Measurements from ENCODE around the gene EN2. TPM values are rescaled to one million over a fixed set of nuclear protein-coding genes. Genes with fewer than 3 reads are reported as not detected.

EN2 gene
- total RNA-seq, 1 donor from 2014 or later: not detected

DNA sequence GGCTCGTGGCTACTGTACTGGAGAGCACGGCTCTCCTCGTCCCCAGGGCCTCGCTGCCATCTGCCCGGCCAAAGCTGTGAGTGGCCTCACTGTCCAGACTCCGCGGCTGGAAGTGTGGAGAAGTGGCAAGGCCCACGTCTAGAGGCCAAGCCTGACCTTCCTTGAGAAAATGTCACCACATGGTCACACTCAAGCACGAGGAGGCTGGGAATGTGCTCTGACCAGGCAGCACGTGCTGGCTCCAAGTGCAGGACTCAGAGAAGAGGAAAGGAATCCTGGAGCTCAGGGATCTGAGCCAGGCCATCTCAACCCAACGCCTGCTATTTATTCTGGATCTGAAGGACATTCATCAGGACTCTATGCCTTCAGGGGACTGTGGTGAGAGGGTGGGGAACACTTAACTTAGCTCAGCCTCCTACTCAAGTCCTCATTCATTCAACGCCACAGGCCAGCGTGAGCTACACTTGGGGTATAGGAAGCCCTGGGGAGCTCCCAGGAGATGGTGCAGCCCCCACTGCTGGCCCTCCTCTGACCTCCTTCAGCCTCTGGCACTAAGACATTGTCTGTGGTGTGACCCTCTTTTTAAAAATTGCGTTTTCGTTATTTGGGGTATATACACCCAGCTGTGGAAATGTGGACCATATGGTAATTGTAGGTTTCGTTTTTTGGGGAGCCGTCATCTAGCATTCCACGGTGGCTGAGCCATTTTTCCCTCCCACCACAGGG, 29.0 kb downstream of the EN2 start:
- DNase-seq: no peak

DNA sequence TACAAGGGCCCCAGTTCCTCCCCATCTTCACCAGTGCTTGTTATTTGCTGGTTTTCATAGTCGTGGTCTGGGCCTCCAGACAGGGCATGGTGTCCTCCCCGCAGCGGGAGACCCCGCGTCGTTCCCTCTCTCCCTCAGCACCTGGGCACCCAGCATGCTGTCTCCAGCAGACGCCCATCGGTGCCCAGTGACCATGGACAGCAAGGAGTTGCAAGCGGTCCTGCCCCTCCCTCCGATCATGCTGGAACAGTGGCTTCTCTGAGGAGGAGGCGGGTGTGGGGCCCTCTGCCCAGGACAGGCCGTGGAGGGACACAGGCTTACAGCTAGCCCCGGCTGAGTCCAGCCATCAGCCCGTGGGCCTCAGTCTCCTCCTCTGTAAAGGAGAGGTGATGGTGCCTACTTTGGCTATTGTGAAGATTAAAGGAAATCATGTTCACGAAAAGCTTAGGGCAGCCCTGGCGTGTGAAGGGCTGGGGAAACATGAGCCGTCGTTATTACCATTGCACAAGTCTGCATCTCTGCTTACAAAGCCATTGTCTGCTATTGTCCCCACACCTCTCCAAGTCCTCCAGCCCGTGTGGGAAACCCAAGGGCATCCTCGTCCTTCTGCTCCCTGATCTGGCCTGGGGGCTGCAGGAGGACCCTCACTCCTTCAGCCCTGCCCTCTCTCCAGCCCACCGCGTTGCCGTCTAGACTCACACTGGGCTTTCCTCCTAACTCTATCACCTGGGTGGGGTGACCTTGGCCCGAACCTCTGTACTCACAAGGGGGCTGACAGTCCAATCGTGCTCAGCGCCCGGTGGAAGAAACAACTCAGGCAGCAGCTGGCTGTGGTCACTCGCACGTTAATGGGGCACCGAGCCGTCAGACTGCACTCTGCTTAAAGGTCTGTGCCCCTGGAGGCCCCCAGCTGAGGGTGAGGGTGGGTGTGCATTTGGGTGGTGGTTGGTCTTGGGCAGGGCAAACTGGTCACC, 29.9 kb downstream of the EN2 start:
- no peak for DNase-seq

DNA sequence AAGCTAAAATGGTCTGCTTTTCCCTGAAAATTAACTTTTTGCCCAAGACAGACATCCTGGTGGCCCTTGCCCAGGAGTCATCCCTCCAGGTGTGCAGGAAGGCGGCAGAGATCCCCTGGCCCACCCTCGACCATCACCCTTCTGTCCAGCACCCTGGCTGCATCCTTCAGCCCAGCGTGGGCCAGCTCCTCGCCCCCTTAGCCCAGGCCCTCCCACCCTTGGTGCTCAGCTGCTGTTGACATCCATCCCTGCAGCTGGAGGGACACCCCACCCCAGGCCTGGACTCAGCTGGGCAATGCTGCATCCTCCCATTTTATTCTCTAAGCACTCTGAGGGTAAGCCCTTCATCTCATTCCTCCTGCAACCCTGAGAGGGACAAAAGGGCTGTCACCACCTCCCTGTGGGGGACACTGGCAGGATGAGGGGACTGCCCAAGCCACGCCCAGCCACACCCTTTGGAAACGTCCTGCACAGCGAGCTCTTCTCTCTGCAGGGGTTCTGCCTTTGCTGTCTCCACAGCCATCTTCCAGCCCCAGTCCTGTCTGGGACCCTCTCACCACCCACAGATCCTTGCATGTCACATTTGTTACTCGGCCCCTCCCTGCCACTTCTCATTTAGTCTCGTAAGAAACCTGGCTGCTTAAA, 30.7 kb downstream of the EN2 start:
- no peak for DNase-seq

GRCh38 chr7:155489158-155489840, 31.4 kb downstream of the EN2 start:
- DNase-seq: no peak

GRCh38 chr7:155489862-155490696, 32.1 kb downstream of the EN2 start:
- DNase-seq: no peak

- peak; percentile 20 for DNase-seq
Measured at GRCh38 chr7:155490697-155491628, 33.0 kb downstream of the EN2 start.

- DNase-seq: no peak
Measured at GRCh38 chr7:155491812-155492211, 33.9 kb downstream of the EN2 start.

GRCh38 chr7:155493744-155494538, 36.0 kb downstream of the EN2 start:
- no peak for DNase-seq

DNA sequence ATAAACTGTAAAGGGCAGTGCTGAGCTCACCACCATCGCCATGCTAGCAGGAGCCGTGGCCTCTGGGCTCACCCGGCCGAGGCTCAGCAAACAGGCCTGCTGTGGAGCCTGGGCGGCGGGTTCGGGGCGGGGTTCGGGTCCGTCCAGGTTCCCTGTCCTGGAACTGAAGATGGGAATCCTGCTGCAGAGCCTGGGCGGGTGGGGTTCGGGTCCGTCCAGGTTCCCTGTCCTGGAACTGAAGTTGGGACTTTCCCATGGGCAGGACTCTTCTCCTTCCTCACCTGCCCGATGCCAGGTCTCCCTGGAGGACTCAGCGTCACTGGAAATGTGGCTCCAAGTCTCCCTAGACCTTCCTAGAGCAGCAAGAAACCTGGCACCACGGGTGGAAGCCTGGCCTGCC, 36.6 kb downstream of the EN2 start:
- no peak for DNase-seq

GRCh38 chr7:155495440-155496248, 37.7 kb downstream of the EN2 start:
- DNase-seq: no peak

GRCh38 chr7:155496267-155497005, 38.5 kb downstream of the EN2 start:
- no peak for DNase-seq

- DNase-seq: no peak
Measured at GRCh38 chr7:155497149-155497901, 39.4 kb downstream of the EN2 start.

- no peak for DNase-seq
Measured at GRCh38 chr7:155505422-155505793, 47.5 kb downstream of the EN2 start.

- peak; percentile 44 for DNase-seq
Measured at GRCh38 chr7:155506854-155507337, 49.0 kb downstream of the EN2 start.

DNA sequence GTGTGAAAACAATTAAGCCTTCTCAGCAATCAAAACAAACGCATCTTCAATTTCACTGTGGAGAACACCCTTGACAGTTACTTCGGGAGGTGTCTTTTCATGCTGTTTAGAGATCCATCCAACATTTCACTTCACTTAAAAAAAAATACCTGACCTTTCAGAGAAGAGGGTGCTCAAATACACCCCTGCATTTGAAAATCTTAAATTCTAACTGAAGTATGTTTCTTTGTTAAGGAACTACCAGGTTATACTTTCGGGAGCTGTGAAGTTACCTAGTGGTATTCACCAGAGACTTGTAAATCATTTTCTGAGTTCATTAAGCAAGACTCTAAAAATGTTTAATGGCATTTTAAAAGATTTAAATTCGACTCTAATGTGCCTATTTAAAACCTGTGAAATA, 49.6 kb downstream of the EN2 start:
- DNase-seq: peak; percentile 20

Data from tongue (tissue), 2 donors.